HG03108 (cell line): Measurements from ENCODE around the gene TPRG1L.
"Not testable (repeated sequence)": the region's sequence is repeated elsewhere in the genome, so short reads cannot be mapped to it uniquely, and the experiment has no call there.

Experiments
- ATAC-seq: cut with Tn5 transposase; IDR thresholded peaks from one replicate; pipeline ENCODE4 v1.9.1; 2021; ENCODE audit warnings: moderate library complexity; ENCODE audit not compliant: unreplicated experiment

TPRG1L gene

GRCh38 chr1:3624200-3625136 is at the start of gene TPRG1L:
TSS of gene TPRG1L (plus strand) at chr1:3625015. CDS start at chr1:3625073, 58 bp downstream.
- peak; percentile 92 for ATAC-seq

- ATAC-seq = not testable (repeated sequence)
These were observed 49.3 kb upstream of the TPRG1L start for GRCh38 chr1:3575515-3575914.

GRCh38 chr1:3575993-3576392 is 48.8 kb upstream of the TPRG1L start:
- ATAC-seq = no peak

GRCh38 chr1:3577300-3577699 is 47.5 kb upstream of the TPRG1L start:
- ATAC-seq = no peak

- ATAC-seq = no peak
These were observed 46.9 kb upstream of the TPRG1L start for GRCh38 chr1:3577711-3578432.

GRCh38 chr1:3578433-3578805 is 46.4 kb upstream of the TPRG1L start:
- ATAC-seq = no peak

GRCh38 chr1:3578906-3579305 is 45.9 kb upstream of the TPRG1L start:
- ATAC-seq = no peak

- ATAC-seq = no peak
These were observed 45.2 kb upstream of the TPRG1L start for GRCh38 chr1:3579626-3580025.

- no peak for ATAC-seq
These were observed 44.6 kb upstream of the TPRG1L start for GRCh38 chr1:3580231-3580630.

GRCh38 chr1:3581296-3582036 is 43.3 kb upstream of the TPRG1L start:
- ATAC-seq = no peak

- not testable (repeated sequence) for ATAC-seq
These were observed 41.1 kb upstream of the TPRG1L start for GRCh38 chr1:3583751-3584150.

- no peak for ATAC-seq
These were observed 39.9 kb upstream of the TPRG1L start for GRCh38 chr1:3584915-3585314.

- not testable (repeated sequence) for ATAC-seq
These were observed 39.4 kb upstream of the TPRG1L start for GRCh38 chr1:3585353-3585868.

- ATAC-seq = no peak
These were observed 38.8 kb upstream of the TPRG1L start for GRCh38 chr1:3585940-3586568.

- ATAC-seq = no peak
These were observed 37.6 kb upstream of the TPRG1L start for GRCh38 chr1:3586986-3587759.

- no peak for ATAC-seq
These were observed 36.4 kb upstream of the TPRG1L start for GRCh38 chr1:3588395-3588794.

GRCh38 chr1:3590139-3590763 is 34.6 kb upstream of the TPRG1L start:
- no peak for ATAC-seq

- no peak for ATAC-seq
These were observed 33.6 kb upstream of the TPRG1L start for GRCh38 chr1:3590951-3591865.
